Testis (tissue), 5 donors: Measurements from ENCODE around the gene TRIM13. TPM values are rescaled to one million over a fixed set of nuclear protein-coding genes. Genes with fewer than 3 reads are reported as not detected.
"Not testable (repeated sequence)": the region's sequence is repeated elsewhere in the genome, so short reads cannot be mapped to it uniquely, and the experiment has no call there.

Experiments used
- DNase-seq: peaks from one replicate; pipeline ENCODE4 v3.0.0-alpha.2; 2019
- H3K27ac ChIP-seq, 2 donors: fragments of 200-600 bp; sonication (generic); one replicate each; pipeline ENCODE4 v1.5.1; 2019
- H3K27me3 ChIP-seq: fragments of 200-600 bp; sonication (generic); one replicate; pipeline ENCODE4 v1.5.1; 2019
- H3K36me3 ChIP-seq: fragments of 200-600 bp; sonication (generic); one replicate; pipeline ENCODE4 v1.5.1; 2017; ENCODE audit warnings: low read depth; ENCODE audit errors: missing control alignments
- H3K4me1 ChIP-seq: fragments of 200-600 bp; sonication (generic); one replicate; pipeline ENCODE4 v1.5.1; 2019
- H3K4me3 ChIP-seq, 2 donors: fragments of 200-600 bp; sonication (generic); one replicate each; pipeline ENCODE4 v1.5.1; 2017 to 2019
- H3K9me3 ChIP-seq: fragments of 200-600 bp; sonication (generic); one replicate; pipeline ENCODE4 v1.5.1; 2017
- POLR2A ChIP-seq: fragments of 450-650 bp; IDR thresholded peaks from one replicate; pipeline ENCODE4 v1.6.1; 2017; ENCODE audit warnings: antibody characterized with exemption, mild to moderate bottlenecking, moderate library complexity
- WGBS, 2 donors: methylation state at CpG; one replicate each; pipeline ENCODE4 v1.1.5; 2018; 5-methylcytosine and 5-hydroxymethylcytosine counted together
- intact Hi-C: fragments of 100-400 bp; cut with DNase I; formaldehyde crosslinking; loops from one replicate; pipeline ENCODE4 v1.15.1; 2023; ENCODE audit warnings: low total_unique reads
- long read RNA-seq, 2 donors: transcript quantifications; one replicate each; lab custom pipeline, GENCODE V29; 2026
- polyA plus RNA-seq: library from polyadenylated mRNA; stranded (reverse); fragments of 350-450 nt; fragmentation: Illumina TruSeq; extraction: RNeasy Lipid Tissue Mini Kit (QIAGEN cat#74804); gene quantifications from one replicate; pipeline ENCODE4 v1.2.3, GENCODE V29; 2014; ENCODE audit warnings: low read depth, low replicate concordance; ENCODE audit not compliant: insufficient read depth
- total RNA-seq, 2 donors: library from RNA; depleted of rRNA; stranded (reverse); fragments of >200 nt; gene quantifications; one replicate each; pipeline ENCODE4 v1.2.3, GENCODE V29; 2016
- TF ChIP-seq, protein P1 (sequence below), 3 experiments: fragments of 450-650 bp in 2 of 3; fragments of 200-600 bp in 1 of 3; sonication (generic) in 1 of 3; IDR thresholded peaks; one replicate each; pipeline ENCODE4 v1.5.1; 2016 to 2019; ENCODE audit warnings: antibody characterized with exemption in 3 of 3, mild to moderate bottlenecking in 2 of 3, moderate library complexity in 1 of 3

The TRIM13 gene
- total RNA-seq (10 to 100 TPM; 43.1 to 48.6 TPM), polyA plus RNA-seq (163 TPM)
- long read RNA-seq, donor 1, full-length matches to known transcripts, result 24 of 35 reads
- long read RNA-seq, donor 1, partial matches to known transcripts, result 11 of 35 reads
- long read RNA-seq, donor 1, other reads (novel, unspliced or antisense), result 0 of 35 reads
- long read RNA-seq, donor 2, transcript TRIM13-206 (3 exons, 1,489 nt), result major isoform, 8 of 20 reads
- long read RNA-seq, donor 2, partial matches to known transcripts, result 9 of 20 reads
- long read RNA-seq, donor 2, other reads (novel, unspliced or antisense), result 0 of 20 reads

GRCh38 chr13:49996951-49997895 lies at the start of gene TRIM13:
Gene TRIM13 (plus strand): TSS chr13:49997042. CDS start chr13:50011941, 14,899 bp downstream.
- Histone ChIP-seq H3K27me3 (no peaks in the 10 kb centered on the region), H3K36me3 (no peaks in the 10 kb centered on the region), H3K4me1 (peaks cover 18% of the 10 kb centered on the region), H3K4me3 (peak within 1 kb of the TSS; percentile 94 to 95), H3K9me3 (no peaks in the 10 kb centered on the region), H3K27ac (peak within 1 kb of the TSS; percentile 98 to 100)
- DNase-seq, result peak; percentile 94
- intact Hi-C loops, result loop anchor here (5.0 kb wide), 1 partner anchor 85 kb away; no protein-coding TSS in a partner anchor
- TF ChIP-seq, protein P1, sequence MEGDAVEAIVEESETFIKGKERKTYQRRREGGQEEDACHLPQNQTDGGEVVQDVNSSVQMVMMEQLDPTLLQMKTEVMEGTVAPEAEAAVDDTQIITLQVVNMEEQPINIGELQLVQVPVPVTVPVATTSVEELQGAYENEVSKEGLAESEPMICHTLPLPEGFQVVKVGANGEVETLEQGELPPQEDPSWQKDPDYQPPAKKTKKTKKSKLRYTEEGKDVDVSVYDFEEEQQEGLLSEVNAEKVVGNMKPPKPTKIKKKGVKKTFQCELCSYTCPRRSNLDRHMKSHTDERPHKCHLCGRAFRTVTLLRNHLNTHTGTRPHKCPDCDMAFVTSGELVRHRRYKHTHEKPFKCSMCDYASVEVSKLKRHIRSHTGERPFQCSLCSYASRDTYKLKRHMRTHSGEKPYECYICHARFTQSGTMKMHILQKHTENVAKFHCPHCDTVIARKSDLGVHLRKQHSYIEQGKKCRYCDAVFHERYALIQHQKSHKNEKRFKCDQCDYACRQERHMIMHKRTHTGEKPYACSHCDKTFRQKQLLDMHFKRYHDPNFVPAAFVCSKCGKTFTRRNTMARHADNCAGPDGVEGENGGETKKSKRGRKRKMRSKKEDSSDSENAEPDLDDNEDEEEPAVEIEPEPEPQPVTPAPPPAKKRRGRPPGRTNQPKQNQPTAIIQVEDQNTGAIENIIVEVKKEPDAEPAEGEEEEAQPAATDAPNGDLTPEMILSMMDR (IDR thresholded peaks at IDR 0.05), result peak; percentile 62 to 69 (median 63)
- peak; percentile 45 for TF ChIP-seq POLR2A
- 1 to 2% methylated on average over 24 to 47 of the region's 56 CpGs for WGBS, 2 donors

DNA sequence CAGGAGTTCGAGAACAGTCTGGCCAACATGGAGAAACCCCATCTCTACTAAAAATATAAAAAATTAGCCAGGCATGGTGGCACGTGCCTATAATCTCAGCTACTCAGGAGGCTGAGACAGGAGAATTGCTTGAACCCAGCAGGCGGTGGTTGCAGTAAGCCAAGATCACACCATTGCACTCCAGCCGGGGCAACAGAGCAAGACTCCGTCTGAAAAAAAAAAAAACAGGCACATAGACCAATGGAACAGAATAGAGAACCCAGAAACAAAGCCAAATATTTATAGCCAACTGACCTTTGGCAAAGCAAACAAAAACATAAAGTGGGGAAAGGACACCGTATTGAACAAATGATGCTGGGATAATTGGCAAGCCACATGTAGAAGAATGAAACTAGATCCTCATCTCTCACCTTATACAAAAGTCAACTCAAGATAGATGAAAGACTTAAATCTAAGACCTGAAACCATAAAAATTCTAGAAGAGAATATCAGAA lies 48.0 kb upstream of the TRIM13 start:
- H3K9me3 ChIP-seq, H3K36me3 ChIP-seq, H3K27ac ChIP-seq, DNase-seq, H3K27me3 ChIP-seq, intact Hi-C loops, H3K4me3 ChIP-seq, H3K4me1 ChIP-seq: not testable (repeated sequence)
- WGBS, 2 donors, result 93 to 96% methylated on average over 6 of the region's 6 CpGs

DNA sequence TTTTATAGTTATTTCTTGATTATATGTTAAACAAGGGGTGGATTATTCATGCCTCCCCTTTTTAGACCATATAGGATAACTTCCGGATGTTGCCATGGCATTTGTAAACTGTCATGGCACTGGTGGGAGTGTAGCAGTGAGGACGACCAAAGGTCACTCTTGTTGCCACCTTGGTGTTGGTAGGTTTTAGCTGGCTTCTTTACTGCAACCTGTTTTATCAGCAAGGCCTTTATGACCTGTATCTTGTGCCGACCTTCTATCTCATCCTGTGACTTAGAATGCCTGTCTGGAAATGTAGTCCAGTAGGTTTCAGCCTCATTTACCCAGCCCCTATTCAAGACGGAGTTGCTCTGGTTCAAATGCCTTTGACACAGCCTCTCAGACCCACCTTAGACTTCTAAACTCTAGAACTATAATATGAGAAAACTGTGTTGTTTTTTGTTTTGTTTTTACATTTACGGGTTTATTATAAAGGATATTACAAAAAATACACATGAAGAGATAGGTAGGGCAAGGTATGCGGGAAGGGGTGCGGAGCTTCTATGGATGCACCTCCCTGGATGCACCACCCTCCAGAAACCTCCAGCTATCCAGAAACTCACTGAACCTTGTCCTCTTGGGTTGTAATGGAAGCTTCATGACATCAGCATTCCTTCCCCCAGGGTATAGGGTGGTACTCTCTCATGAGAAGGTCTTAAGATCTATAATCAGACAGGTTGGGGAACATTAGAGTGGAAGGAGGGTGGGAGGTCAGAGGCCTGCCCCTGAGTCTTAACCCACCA lies 44.9 kb upstream of the TRIM13 start:
- intact Hi-C loops, result no loop called here
- no peaks in the 10 kb centered on the region for H3K4me1 ChIP-seq
- H3K4me3 ChIP-seq, result no peak overlapping the region
- H3K9me3 ChIP-seq, result no peaks in the 10 kb centered on the region
- no peaks in the 10 kb centered on the region for H3K36me3 ChIP-seq
- WGBS, 2 donors, result 85 to 86% methylated on average over 7 of the region's 7 CpGs
- no peaks in the 10 kb centered on the region for H3K27me3 ChIP-seq
- H3K27ac ChIP-seq, result no peak overlapping the region
- no peak for TF ChIP-seq POLR2A
- TF ChIP-seq, protein P1 (IDR thresholded peaks at IDR 0.05), result no peak
- no peak for DNase-seq

- Histone ChIP-seq H3K4me1 (no peaks in the 10 kb centered on the region), H3K9me3 (no peaks in the 10 kb centered on the region), H3K36me3 (no peaks in the 10 kb centered on the region), H3K4me3 (no peak overlapping the region), H3K27ac (no peak overlapping the region), H3K27me3 (no peaks in the 10 kb centered on the region)
- no peak for DNase-seq
- WGBS, 2 donors, result 94 to 100% methylated on average over 1 of the region's 1 CpG
- intact Hi-C loops, result no loop called here
- no peak for TF ChIP-seq POLR2A
- TF ChIP-seq, protein P1 (IDR thresholded peaks at IDR 0.05), result no peak
Measured at GRCh38 chr13:49953560-49953959, 43.3 kb upstream of the TRIM13 start.
